HG02970 (cell line): ENCODE data around the gene CDK10.
"Not testable (repeated sequence)": the region's sequence is repeated elsewhere in the genome, so short reads cannot be mapped to it uniquely, and the experiment has no call there.

Source experiments
- ATAC-seq: cut with Tn5 transposase; IDR thresholded peaks from one replicate; pipeline ENCODE4 v1.9.1; 2021; ENCODE audit warnings: mild to moderate bottlenecking, moderate library complexity, moderate number of reproducible peaks; ENCODE audit not compliant: unreplicated experiment, low FRiP score

The CDK10 gene

GRCh38 chr16:89686520-89687091 lies at the start of gene CDK10:
CDK10 (plus strand) TSS chr16:89686689; CDS start chr16:89686711, 22 bp downstream.
- peak; percentile 84 for ATAC-seq

GRCh38 chr16:89637379-89637778 lies 49.1 kb upstream of the CDK10 start:
- ATAC-seq, result no peak

- ATAC-seq, result no peak
Measured at GRCh38 chr16:89638455-89638854, 48.0 kb upstream of the CDK10 start.

- ATAC-seq, result no peak
Measured at GRCh38 chr16:89639385-89639784, 47.1 kb upstream of the CDK10 start.

- no peak for ATAC-seq
Measured at GRCh38 chr16:89641458-89642119, 44.9 kb upstream of the CDK10 start.

GRCh38 chr16:89642574-89642973 lies 43.9 kb upstream of the CDK10 start:
- no peak for ATAC-seq

- no peak for ATAC-seq
Measured at GRCh38 chr16:89643769-89644300, 42.7 kb upstream of the CDK10 start.

GRCh38 chr16:89645122-89645521 lies 41.4 kb upstream of the CDK10 start:
- ATAC-seq, result no peak

- no peak for ATAC-seq
Measured at GRCh38 chr16:89646270-89646669, 40.2 kb upstream of the CDK10 start.

GRCh38 chr16:89646906-89647305 lies 39.6 kb upstream of the CDK10 start:
- no peak for ATAC-seq

- ATAC-seq, result no peak
Measured at GRCh38 chr16:89651584-89651983, 34.9 kb upstream of the CDK10 start.

GRCh38 chr16:89653656-89654295 lies 32.7 kb upstream of the CDK10 start:
- ATAC-seq, result no peak

- no peak for ATAC-seq
Measured at GRCh38 chr16:89655062-89655643, 31.3 kb upstream of the CDK10 start.

GRCh38 chr16:89656435-89657121 lies 29.9 kb upstream of the CDK10 start:
- no peak for ATAC-seq

- ATAC-seq, result peak; percentile 95
Measured at GRCh38 chr16:89657442-89658220, 28.9 kb upstream of the CDK10 start, which contains the start of the genes CHMP1A and SPATA33. CHMP1A (minus strand) TSS chr16:89657708; CDS start chr16:89657588, 120 bp downstream. SPATA33 (plus strand) TSS chr16:89657836; CDS start chr16:89657912, 76 bp downstream.

GRCh38 chr16:89658221-89658879 lies 28.1 kb upstream of the CDK10 start:
- ATAC-seq, result no peak

GRCh38 chr16:89660146-89660545 lies 26.3 kb upstream of the CDK10 start:
- ATAC-seq, result no peak

GRCh38 chr16:89661215-89661614 lies 25.3 kb upstream of the CDK10 start:
- ATAC-seq, result no peak

- not testable (repeated sequence) for ATAC-seq
Measured at GRCh38 chr16:89664238-89664637, 22.3 kb upstream of the CDK10 start.
